GM12873 (cell line): ENCODE data around the gene SORCS2.

ENCODE experiments used
- TF ChIP-seq, protein P1 (sequence below): IDR thresholded peaks from 2 replicates; pipeline ENCODE4 v1.5.1; 2012; ENCODE audit warnings: low read depth, mild to moderate bottlenecking, moderate library complexity, low read length, control low read depth; ENCODE audit not compliant: insufficient read depth; ENCODE audit errors: missing control alignments

Gene SORCS2

DNA sequence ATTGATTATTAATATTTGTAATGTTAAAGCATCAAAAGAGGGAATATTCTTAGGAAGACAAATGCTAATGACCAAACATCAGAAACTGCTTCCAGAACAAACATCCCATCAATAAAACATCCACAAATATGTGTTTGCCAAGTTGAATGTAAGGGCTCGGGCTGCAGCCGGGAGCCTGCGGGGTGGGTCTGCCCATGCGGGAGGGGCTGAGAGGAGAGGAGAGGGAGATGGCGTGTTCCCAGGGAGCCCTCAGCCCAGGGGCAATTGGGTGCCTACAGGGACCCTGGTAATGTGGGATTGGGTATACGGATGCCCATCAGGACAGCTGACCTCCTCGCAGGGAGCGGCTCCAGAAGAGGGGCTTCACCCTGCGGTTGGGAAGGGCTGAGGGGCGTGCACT lies 280.7 kb downstream of the SORCS2 start:
- TF ChIP-seq, protein P1, sequence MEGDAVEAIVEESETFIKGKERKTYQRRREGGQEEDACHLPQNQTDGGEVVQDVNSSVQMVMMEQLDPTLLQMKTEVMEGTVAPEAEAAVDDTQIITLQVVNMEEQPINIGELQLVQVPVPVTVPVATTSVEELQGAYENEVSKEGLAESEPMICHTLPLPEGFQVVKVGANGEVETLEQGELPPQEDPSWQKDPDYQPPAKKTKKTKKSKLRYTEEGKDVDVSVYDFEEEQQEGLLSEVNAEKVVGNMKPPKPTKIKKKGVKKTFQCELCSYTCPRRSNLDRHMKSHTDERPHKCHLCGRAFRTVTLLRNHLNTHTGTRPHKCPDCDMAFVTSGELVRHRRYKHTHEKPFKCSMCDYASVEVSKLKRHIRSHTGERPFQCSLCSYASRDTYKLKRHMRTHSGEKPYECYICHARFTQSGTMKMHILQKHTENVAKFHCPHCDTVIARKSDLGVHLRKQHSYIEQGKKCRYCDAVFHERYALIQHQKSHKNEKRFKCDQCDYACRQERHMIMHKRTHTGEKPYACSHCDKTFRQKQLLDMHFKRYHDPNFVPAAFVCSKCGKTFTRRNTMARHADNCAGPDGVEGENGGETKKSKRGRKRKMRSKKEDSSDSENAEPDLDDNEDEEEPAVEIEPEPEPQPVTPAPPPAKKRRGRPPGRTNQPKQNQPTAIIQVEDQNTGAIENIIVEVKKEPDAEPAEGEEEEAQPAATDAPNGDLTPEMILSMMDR = no peak

DNA sequence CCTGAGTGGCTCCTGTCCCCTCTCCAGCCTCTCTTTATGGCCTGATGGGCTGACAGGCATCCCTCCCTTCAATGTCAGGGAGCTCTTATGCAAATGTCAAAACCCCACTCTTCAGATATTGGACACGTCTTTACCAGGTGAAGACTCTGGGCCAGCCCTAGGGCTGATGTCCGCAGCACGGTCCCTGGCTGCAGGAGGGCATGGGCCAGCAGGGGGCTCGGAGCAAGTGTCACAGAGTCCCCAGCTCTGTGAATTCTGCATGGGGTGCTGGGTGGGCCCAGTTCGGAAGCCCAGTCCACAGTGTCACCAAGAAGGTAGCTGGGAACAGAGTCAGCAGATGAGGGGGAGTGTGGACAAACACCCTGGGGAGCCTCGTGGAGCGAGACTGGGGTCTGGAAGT lies 282.0 kb downstream of the SORCS2 start:
- TF ChIP-seq, protein P1 = no peak

DNA sequence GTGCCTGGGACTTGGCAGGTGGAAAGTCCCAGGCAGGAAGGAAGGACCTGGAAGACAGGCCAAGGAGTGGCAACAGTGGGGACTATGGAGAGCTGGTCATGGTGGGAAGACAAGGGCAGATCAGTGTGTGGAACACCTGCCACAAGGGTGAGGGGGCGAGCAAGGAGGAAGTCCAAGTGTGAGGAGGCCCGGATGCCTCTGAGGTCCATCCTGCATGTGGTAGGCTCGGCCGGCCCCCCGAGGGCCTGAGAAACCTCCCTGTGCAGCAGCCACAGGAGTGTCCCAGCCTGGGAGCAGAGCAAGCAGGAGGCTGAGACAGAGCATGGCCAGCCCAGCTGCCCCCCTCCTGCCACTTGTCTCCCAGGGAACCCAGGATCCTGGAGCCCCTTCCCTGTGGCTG lies 282.9 kb downstream of the SORCS2 start:
- TF ChIP-seq, protein P1 = no peak

DNA sequence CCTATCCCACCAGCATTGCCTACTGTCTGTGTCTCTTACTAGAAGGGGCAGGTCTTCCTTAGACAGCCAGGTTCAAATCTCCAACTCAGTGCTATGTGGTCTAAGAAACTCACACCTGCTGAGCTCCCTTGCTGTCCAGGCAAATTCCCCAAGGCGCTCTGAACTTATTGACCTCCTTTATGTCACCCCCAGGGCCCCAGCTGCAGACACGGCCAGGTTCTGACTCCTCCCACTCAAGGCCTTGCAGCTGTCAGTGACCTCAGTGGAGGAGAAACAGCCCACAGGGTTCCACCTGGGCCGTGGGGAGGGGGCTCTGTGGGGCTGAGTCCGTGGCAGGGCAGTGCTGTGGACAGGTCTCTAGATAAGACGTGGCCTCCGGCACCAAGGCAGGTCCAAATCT lies 284.5 kb downstream of the SORCS2 start:
- TF ChIP-seq, protein P1 = no peak

DNA sequence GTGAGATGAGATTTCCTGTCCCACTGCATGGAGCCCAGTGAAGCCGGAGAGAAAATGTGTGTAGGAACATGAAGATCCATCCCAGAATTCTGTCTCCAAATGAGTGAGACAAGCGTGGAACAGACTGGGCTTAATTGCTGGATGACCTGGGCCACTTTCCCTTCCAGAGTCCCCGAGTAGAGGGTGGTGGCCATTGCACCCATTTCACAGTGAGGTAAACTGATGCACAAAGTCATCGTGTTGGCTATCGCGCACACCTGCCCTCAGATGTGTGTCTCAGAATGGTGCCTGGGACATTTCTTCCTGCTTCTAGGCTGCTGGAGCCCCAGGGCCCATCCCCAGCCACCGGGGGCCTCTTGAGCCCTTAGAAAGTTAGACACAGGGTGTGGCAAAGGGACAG lies 285.4 kb downstream of the SORCS2 start:
- TF ChIP-seq, protein P1 = no peak

DNA sequence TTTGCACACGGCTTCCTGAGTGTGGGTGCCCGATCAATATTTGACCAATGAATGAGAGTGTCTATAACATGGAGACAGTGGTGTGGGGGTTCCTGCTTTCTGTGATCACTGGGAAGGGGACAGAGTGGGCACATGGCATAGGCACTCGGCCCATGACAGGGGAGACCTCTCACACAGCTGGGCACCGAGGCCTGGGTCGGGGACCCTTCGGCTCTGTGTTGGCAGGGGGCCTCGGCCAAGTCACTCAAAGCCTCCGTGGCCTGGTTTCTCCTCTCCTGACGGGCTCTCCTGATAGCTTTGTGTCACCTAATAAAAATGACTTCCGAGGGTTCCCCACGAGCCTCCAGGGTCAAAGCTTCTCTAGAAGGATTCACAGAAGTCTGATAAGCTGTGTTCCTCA lies 286.3 kb downstream of the SORCS2 start:
- TF ChIP-seq, protein P1 = no peak

DNA sequence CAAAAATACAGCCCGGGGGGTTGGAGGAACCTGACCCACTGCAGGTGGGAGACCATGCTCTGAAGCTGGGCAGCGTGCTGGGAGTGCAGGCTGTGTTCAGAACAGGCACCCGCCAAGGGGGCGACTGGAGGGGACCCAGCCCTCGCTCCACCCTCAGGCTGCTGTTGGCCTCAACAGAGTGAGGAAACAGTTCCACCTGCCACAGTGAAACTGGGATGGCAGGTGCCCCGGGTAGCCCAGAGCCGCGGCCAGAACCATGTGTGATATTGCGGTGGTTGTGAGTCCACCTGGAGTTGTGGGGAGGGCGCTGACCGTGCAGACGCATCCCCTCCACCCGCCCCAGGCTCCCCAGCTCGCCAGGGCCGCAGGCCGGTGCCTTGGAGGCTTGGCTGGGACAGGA lies 288.1 kb downstream of the SORCS2 start:
- TF ChIP-seq, protein P1 = no peak
